ENCODE results near the gene STK32C. TPM values are rescaled to one million over a fixed set of nuclear protein-coding genes. Genes with fewer than 3 reads are reported as not detected.

Gene STK32C
- total and polyA plus RNA-seq, 10 of the 15 experiments (the other 5 are each of a cell fraction or from before 2014, with no cell fraction given) = 1.5 to 18.1 (median 6.4) TPM

DNA sequence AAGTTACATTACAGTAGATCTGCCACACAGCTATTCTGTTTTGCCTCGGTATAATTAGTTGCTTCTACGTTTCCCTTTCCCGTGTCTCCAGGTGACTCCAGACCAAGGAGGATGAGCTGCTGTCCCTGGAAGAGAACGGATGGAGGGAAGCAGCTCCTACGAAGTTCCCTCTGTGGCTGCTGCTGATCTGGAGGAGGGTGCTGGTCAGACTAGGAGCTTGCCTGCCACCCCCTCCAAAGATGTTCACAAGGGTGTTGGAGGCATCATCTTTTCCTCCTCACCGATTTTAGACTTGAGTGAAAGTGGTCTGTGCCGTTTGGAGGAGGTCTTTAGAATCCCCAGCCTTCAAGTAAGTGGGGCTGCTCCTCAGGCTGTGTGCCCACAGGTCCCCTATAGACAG, 25.6 kb upstream of the STK32C start:
- FAIRE-seq (no peak), ATAC-seq (no peak), DNase-seq (ENCODE audit: low read depth, low spot score) (no peak)
- ChIA-PET POLR2A (interaction anchor here (0.6 to 0.7 kb wide), 2 partner anchors 118 to 1174 kb away, joined by 3 to 5 read pairs; no protein-coding TSS in a partner anchor), CTCF (no interaction called here), RAD21 (ENCODE audit: unreplicated experiment) (no interaction called here), SMC1A (ENCODE audit: uncharacterized antibody, unreplicated experiment) (no interaction called here)
- Histone ChIP-seq H3K27ac (ENCODE audit: control insufficient read depth, insufficient read depth) (no peak overlapping the region), H3K36me3 (ENCODE audit: control insufficient read depth in 2 of 2, insufficient read depth in 2 of 2, low read length in 1 of 2) (no peaks in the 10 kb centered on the region), H3K4me3 (no peak overlapping the region), H3K9ac (ENCODE audit: control insufficient read depth, insufficient read depth, low read length) (no peak overlapping the region), H3K9me3 (replicated peaks; ENCODE audit: control insufficient read depth, insufficient read depth, low read length) (no peaks in the 10 kb centered on the region), H3K4me1 (ENCODE audit: control insufficient read depth, insufficient read depth, low read length) (peaks cover 7% of the 10 kb centered on the region), H3K27me3 (replicated peaks in 1 of 2; ENCODE audit: control insufficient read depth in 2 of 2, insufficient read depth in 2 of 2, low read length in 1 of 2) (no peaks in the 10 kb centered on the region), H2AFZ (ENCODE audit: control insufficient read depth, low read depth, low read length) (no peak overlapping the region), H3K4me2 (ENCODE audit: control insufficient read depth, insufficient read depth) (no peak overlapping the region), H3K79me2 (ENCODE audit: control insufficient read depth, insufficient read depth, low read length) (peaks cover 28% of the 10 kb centered on the region), H4K20me1 (ENCODE audit: control insufficient read depth, insufficient read depth) (no peaks in the 10 kb centered on the region)
- TF ChIP-seq MXI1 (IDR thresholded peaks at IDR 0.05; ENCODE audit: low read depth, low read length) = no peak
- TF ChIP-seq SIN3A (IDR thresholded peaks at IDR 0.05; ENCODE audit: low read depth, low read length) = no peak
- no peak for TF ChIP-seq DPF2 (IDR thresholded peaks at IDR 0.05)
- TF ChIP-seq, protein P1, sequence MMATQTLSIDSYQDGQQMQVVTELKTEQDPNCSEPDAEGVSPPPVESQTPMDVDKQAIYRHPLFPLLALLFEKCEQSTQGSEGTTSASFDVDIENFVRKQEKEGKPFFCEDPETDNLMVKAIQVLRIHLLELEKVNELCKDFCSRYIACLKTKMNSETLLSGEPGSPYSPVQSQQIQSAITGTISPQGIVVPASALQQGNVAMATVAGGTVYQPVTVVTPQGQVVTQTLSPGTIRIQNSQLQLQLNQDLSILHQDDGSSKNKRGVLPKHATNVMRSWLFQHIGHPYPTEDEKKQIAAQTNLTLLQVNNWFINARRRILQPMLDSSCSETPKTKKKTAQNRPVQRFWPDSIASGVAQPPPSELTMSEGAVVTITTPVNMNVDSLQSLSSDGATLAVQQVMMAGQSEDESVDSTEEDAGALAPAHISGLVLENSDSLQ (IDR thresholded peaks at IDR 0.05) = no peak
- TF ChIP-seq IRF4 (IDR thresholded peaks at IDR 0.05; ENCODE audit: low read depth, low read length) = no peak
- TF ChIP-seq POLR2AphosphoS2 (IDR thresholded peaks at IDR 0.05; ENCODE audit: low read depth, low read length) = no peak
- no peak for TF ChIP-seq SUZ12 (IDR thresholded peaks at IDR 0.05; ENCODE audit: unreplicated experiment)
- TF ChIP-seq SPI1 (IDR thresholded peaks at IDR 0.05; ENCODE audit: borderline replicate concordance, insufficient read depth, low read depth, low read length) = no peak
- no peak for TF ChIP-seq EGR1 (IDR thresholded peaks at IDR 0.05; ENCODE audit: borderline replicate concordance in 1 of 2, low read depth in 2 of 2, low read length in 2 of 2)
- no peak for TF ChIP-seq SREBF1 (IDR thresholded peaks at IDR 0.05; ENCODE audit: low read length)
- TF ChIP-seq, protein P2, sequence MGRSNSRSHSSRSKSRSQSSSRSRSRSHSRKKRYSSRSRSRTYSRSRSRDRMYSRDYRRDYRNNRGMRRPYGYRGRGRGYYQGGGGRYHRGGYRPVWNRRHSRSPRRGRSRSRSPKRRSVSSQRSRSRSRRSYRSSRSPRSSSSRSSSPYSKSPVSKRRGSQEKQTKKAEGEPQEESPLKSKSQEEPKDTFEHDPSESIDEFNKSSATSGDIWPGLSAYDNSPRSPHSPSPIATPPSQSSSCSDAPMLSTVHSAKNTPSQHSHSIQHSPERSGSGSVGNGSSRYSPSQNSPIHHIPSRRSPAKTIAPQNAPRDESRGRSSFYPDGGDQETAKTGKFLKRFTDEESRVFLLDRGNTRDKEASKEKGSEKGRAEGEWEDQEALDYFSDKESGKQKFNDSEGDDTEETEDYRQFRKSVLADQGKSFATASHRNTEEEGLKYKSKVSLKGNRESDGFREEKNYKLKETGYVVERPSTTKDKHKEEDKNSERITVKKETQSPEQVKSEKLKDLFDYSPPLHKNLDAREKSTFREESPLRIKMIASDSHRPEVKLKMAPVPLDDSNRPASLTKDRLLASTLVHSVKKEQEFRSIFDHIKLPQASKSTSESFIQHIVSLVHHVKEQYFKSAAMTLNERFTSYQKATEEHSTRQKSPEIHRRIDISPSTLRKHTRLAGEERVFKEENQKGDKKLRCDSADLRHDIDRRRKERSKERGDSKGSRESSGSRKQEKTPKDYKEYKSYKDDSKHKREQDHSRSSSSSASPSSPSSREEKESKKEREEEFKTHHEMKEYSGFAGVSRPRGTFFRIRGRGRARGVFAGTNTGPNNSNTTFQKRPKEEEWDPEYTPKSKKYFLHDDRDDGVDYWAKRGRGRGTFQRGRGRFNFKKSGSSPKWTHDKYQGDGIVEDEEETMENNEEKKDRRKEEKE (IDR thresholded peaks at IDR 0.05) = no peak
- no TSS peak for BruUV-seq (replicated peaks)
- WGBS (ENCODE audit: insufficient coverage, insufficient replicate concordance, low lambda C conversion rate, missing lambda C conversion rate) = 93% methylated on average over 7 of the region's 7 CpGs
- intact Hi-C loops (cut with micrococcal nuclease; ENCODE audit: unreplicated experiment) (loop anchor here (5.0 kb wide), 1 partner anchor 431 kb away; the partner anchor contains the start of gene PPP2R2D), in situ Hi-C loops (cut with MboI) (loop anchor here (10.0 kb wide), 1 partner anchor 429 kb away; the partner anchor contains the start of gene PPP2R2D)

All from GM12878 (cell line).